ENCODE data around the gene LRRC3.

Gene LRRC3

GRCh38 chr21:44511219-44511937, 56.1 kb downstream of the LRRC3 start:
- Histone ChIP-seq H3K9me2 (ENCODE audit: low read depth, low read length) (no peaks in the 10 kb centered on the region), H3K27ac (ENCODE audit: low read depth, low read length, poor library complexity, severe bottlenecking) (no peak overlapping the region), H3K4me2 (ENCODE audit: low read length) (no peak overlapping the region), H3K27me3 (ENCODE audit: insufficient read depth, low read length) (no peaks in the 10 kb centered on the region; the same call in 1 of the 2 replicates), H3F3A (ENCODE audit: insufficient read depth, low read length) (no peaks in the 10 kb centered on the region), H2AFZ (ENCODE audit: low read length) (no peak overlapping the region), H3K4me3 (ENCODE audit: low read depth, low read length, poor library complexity, severe bottlenecking) (no peak overlapping the region), H3K9me3 (ENCODE audit: low read length) (no peaks in the 10 kb centered on the region), H3K79me2 (ENCODE audit: insufficient read depth, low read length) (no peaks in the 10 kb centered on the region), H3K36me3 (ENCODE audit: insufficient read depth, low read length) (no peaks in the 10 kb centered on the region), H3K9ac (ENCODE audit: low read length) (no peak overlapping the region), H4K20me1 (ENCODE audit: insufficient read depth, low read length) (no peaks in the 10 kb centered on the region), H3K4me1 (ENCODE audit: insufficient read depth, low read length, severe bottlenecking) (no peaks in the 10 kb centered on the region)
- TF ChIP-seq CTCF (IDR thresholded peaks at IDR 0.05; ENCODE audit: low read length) (no peak), EZH2 (IDR thresholded peaks at IDR 0.05; ENCODE audit: borderline replicate concordance, low read length) (no peak)
